D721Med (cell line): Measurements from ENCODE around the gene RPS15.

Experiments used
- DNase-seq: peaks from one replicate; pipeline ENCODE4 v3.0.0; 2011; ENCODE audit warnings: low spot score; ENCODE audit not compliant: insufficient read length
- FAIRE-seq: peaks from 2 replicates; lab custom pipeline; 2011; peaks lifted over from hg19 to GRCh38; lab: Jason Lieb, UNC
- TF ChIP-seq, protein P1 (sequence below): IDR thresholded peaks from 2 replicates; pipeline ENCODE4 v1.5.1; 2012; ENCODE audit warnings: mild to moderate bottlenecking, control low read depth; ENCODE audit not compliant: insufficient read depth; ENCODE audit errors: missing control alignments

Gene RPS15

DNA sequence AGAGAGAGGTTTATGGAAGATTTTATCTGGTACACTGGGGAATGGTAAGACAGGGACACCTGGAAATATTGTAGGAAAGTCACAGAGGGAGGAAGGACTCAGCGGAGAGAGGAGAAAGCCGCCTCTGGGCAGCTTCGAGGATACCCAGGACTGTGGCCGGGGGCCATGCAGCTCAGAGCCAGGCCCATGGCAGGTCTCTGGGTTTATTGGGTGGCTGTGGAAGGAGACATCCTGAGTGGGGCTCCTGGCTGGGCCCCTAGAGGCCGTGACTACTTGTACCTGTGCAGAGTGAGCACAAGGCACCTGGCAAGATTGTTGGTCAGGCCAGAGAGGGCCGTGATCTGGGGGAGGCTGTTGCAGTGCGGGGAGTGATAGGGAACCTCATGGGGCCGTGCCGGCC lies 27.4 kb upstream of the RPS15 start:
- TF ChIP-seq, protein P1, sequence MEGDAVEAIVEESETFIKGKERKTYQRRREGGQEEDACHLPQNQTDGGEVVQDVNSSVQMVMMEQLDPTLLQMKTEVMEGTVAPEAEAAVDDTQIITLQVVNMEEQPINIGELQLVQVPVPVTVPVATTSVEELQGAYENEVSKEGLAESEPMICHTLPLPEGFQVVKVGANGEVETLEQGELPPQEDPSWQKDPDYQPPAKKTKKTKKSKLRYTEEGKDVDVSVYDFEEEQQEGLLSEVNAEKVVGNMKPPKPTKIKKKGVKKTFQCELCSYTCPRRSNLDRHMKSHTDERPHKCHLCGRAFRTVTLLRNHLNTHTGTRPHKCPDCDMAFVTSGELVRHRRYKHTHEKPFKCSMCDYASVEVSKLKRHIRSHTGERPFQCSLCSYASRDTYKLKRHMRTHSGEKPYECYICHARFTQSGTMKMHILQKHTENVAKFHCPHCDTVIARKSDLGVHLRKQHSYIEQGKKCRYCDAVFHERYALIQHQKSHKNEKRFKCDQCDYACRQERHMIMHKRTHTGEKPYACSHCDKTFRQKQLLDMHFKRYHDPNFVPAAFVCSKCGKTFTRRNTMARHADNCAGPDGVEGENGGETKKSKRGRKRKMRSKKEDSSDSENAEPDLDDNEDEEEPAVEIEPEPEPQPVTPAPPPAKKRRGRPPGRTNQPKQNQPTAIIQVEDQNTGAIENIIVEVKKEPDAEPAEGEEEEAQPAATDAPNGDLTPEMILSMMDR = no peak
- no peak for DNase-seq
- no peak for FAIRE-seq

DNA sequence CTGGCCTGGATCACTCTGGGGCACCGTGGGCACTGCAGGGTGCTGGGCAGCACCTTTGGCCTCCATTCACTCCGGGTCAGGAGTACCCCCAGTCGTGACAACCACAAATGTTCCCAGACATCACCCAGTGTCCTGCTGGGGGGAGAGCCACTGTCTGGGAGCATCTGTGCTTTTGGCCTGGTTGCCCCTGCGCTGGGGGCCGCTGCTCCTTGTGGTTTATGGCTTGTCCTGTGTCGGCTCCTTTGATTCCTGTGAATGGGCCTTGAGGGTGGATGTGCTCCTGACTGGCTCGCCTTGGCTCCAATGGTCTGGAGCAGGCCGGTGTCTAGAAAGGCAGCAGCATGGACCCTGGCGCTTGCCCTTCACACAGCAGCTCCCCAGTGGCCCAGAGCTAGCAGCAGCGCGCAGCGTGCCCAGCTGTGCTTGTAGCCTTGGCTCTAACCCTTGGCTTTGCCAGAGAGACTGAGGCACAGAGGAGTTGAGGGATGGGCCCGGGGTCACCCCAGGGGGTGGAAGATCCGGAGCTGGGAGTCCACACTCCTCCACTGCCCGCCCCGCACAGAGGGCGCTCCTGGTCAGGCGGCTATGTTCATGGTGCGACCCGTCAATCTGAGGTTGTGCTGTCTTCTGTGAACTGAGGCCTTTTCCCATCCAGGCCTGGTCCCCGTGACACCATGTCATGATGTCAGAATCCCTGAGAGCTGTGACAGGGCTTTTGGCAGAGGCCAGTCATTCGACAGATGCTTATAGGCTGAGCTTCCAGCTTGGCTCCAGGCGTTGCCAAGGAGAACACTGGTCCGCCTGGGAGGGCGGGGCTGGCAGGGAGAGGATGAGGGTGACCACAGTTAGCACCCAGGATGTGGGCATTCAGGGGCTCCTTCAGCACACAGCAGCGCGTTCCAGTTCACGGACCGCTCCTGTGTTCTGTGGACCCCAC lies 26.7 kb upstream of the RPS15 start:
- TF ChIP-seq, protein P1 = no peak
- FAIRE-seq (no peak), DNase-seq (no peak)

DNA sequence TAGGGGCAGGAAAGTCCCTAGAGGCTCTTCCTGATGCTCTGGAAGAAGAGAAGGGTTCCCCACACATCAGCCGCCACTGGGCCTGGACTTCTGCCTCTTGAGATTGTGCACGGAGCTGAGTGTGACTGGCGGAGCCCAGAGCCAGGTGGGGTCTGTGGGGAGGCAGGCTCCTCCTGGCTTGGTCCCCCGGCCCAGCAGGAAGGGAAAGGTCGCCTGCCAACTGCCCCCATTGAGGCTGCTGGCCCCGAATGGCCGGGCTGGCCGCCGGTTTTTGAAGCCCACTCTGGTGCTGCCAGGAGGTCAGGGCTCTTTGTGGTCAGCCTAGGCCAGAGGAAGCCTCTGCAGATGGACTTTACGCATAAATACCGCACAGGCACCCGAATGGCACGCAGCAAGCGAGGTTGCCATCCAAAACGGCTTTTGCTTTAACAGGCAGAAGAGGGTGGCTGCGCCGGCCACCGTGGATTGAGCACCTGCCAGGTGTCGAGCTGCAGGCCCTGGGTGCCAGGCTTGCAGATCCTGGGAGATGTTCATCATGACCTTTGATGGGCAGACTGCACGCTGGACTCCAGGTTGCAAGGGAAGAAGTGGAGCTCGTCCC lies 25.8 kb upstream of the RPS15 start:
- no peak for DNase-seq
- TF ChIP-seq, protein P1 = no peak
- FAIRE-seq = no peak

DNA sequence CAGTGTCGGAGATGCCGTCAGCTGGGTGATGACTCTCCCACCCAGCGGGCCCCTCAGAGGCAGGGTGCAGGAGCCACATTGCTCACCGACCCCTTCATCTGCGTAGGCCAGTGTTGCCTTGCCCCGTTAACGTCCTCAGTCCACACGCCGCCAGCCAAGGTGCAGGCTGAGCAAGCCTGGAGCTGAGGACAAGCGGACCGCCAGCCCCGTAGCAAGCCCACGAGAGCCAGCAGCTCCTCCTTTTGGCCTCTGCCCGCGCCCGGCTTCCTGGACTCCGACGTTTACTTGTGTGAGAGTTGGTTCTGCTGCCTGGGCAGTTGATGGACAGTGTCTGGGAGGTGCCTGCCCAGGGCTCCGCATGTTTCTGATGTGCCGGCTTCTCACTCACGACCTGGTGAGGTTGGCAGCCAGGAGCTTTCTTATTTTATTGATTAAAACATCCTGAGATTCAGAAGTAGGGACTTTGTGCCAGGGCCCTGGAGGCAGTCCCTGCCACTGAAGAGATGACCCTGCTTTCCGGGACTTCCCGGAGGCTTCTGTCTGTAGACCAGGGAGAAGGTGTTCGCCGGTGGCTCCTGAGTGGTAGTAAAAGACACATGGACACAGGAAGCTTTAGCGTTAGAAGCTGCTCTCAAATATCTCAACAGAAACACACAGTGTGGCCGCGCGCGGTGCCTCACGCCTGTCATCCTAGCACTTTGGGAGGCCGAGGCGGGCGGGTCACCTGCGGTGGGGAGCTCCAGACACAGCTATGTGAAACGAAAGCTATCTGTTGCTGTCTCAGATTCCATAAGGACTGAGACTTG lies 25.0 kb upstream of the RPS15 start:
- TF ChIP-seq, protein P1 = no peak
- no peak for FAIRE-seq
- DNase-seq = no peak

DNA sequence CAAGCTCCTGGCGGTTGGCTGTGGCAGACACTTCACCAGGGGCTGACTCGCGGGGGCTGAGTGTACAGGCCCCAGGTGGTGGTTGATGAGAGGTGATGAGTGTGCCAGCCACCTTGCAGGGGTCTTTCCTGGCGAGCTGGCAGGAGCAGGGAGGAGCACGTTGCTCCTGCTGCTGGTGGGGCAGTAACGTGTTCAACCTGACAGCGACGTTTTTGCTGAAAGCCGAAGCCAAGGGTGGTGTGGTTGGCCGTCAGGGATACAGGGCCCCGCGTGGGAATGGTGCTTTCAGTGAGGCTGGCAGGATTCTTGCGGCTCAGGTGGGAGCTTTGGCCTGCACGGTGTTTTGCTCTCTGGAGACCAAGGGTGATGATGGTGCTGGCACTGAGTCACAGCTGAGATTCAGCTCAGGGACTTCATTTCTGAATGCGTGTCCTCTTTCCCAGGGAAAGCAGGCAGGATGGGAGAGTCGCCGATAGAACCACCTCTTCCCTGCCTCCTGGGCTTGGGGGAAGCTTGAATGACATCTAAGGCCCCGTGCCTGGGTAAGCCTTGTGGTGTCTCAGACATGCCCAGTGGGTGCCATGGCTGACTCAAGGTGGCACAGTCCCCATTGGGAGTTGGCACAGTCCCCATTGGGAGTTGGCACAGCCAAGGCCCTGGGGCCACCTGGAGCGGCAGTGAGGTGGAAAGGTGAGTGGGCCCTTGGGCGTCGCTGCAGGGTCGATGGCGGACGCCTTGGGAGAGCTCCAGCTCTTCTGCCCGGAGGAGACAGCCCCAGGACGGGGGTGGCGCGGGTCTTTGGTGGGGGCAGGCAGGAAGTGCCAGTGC lies 22.0 kb upstream of the RPS15 start:
- DNase-seq (no peak), FAIRE-seq (no peak)
- TF ChIP-seq, protein P1 = no peak

DNA sequence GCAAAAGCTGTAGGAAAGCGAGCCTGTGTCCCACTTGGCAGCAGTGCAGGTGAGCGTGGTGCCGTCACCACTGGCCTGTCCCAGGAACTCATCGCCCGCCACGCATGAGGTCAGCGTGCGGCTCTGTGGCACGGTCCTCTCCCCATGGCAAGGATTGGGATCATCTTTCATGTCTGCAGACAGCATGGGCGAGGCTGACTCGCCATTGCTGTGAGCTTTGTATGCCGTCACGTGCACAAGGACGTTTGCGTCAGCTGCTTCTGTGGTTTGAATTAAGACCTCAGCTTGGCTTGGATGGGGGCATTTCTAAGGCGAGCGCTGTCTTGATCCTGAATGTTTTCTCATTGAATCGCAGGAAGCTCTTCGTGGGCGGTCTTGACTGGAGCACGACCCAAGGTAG lies 21.1 kb upstream of the RPS15 start:
- TF ChIP-seq, protein P1 = no peak
- FAIRE-seq (no peak), DNase-seq (no peak)
